Heart right ventricle (tissue), 16 donors: ENCODE measurements around the gene CROCC2. TPM values are rescaled to one million over a fixed set of nuclear protein-coding genes. Genes with fewer than 3 reads are reported as not detected.

Experiments used
- ATAC-seq, 8 donors: fragments of 200-7000 bp; cut with Tn5 transposase; one replicate each; pipeline ENCODE4 v1.9.1; 2020; ENCODE audit warnings: mild to moderate bottlenecking in 8 of 8, moderate library complexity in 8 of 8, moderate number of reproducible peaks in 1 of 8
- DNase-seq, 2 donors: peaks; one replicate each; pipeline ENCODE4 v3.0.0-alpha.2; 2020
- H3K27ac ChIP-seq, 10 donors: fragments of 200-600 bp; sonication (generic) in 2 of 10; one replicate each; pipeline versions ENCODE4 v1.5.0 to v1.8.0; 2020 to 2022; ENCODE audit warnings: mild to moderate bottlenecking in 3 of 10
- H3K27me3 ChIP-seq, 7 donors: fragments of 200-600 bp; one replicate each; pipeline ENCODE4 v1.8.0; 2021 to 2022; ENCODE audit warnings: mild to moderate bottlenecking in 2 of 7
- H3K36me3 ChIP-seq, 9 donors: fragments of 200-600 bp; sonication (generic) in 1 of 9; one replicate each; pipeline versions ENCODE4 v1.5.0 to v1.8.0; 2020 to 2022; ENCODE audit warnings: mild to moderate bottlenecking in 2 of 9
- H3K4me1 ChIP-seq, 9 donors: fragments of 200-600 bp; sonication (generic) in 1 of 9; one replicate each; pipeline versions ENCODE4 v1.5.0 to v1.8.0; 2020 to 2022; ENCODE audit warnings: mild to moderate bottlenecking in 4 of 9
- H3K4me3 ChIP-seq, 10 donors: fragments of 200-600 bp; sonication (generic) in 2 of 10; one replicate each; pipeline versions ENCODE4 v1.5.0 to v1.8.0; 2020 to 2022; ENCODE audit warnings: mild to moderate bottlenecking in 7 of 10, moderate library complexity in 2 of 10
- H3K9me3 ChIP-seq, 11 donors: fragments of 200-600 bp in 10 of 11; sonication (generic) in 2 of 11; one replicate each; pipeline versions ENCODE4 v1.5.0 to v1.8.0; 2013 to 2022; ENCODE audit warnings: mild to moderate bottlenecking in 2 of 11, control low read depth in 1 of 11, moderate library complexity in 1 of 11
- WGBS, 2 donors: extraction: QIAGEN DNeasy Blood & Tissue Kit; methylation state at CpG; one replicate each; pipeline ENCODE4 v1.1.7; 2013; ENCODE audit warnings: inconsistent platforms in 1 of 2; 5-methylcytosine and 5-hydroxymethylcytosine counted together
- intact Hi-C, 10 donors: fragments of 100-400 bp; cut with DNase I; formaldehyde crosslinking; loops; one replicate each; pipeline versions ENCODE4 v1.11.1 to v1.14.2; 2022
- polyA plus RNA-seq, 2 donors: library from polyadenylated mRNA; stranded (reverse); fragments of 200-250 nt; gene quantifications; one replicate each; pipeline ENCODE4 v1.2.3, GENCODE V29; 2013
- total RNA-seq, 10 donors: library from RNA; stranded (reverse); fragmentation: NEBNext Ultra II Directional in 3 of 10; extraction: Animal tissue kit (Norgen Biotek cat#: 25700) in 3 of 10; gene quantifications; one replicate each; pipeline versions ENCODE4 v1.2.1 to v1.2.4, GENCODE V29; 2021 to 2023
- TF ChIP-seq, protein P1 (sequence below), 9 donors: fragments of 200-600 bp; sonication (generic) in 2 of 9; IDR thresholded peaks; one replicate each; pipeline versions ENCODE4 v1.5.0 to v1.8.0; 2021 to 2022; ENCODE audit warnings: antibody characterized with exemption in 9 of 9, mild to moderate bottlenecking in 5 of 9, moderate library complexity in 1 of 9
- donor health status: Arrhythmogenic right ventricular cardiomyopathy.
- donor health status: ischemic (EF 13 %, LVEDD 7.1; RV severe dilation, severe dysfunction).
- donor health status: healthy with polysubstance abuse.
- donor health status: DM: no; HTN: yes; CAD: no.
- donor health status: DM: no; HTN: no; CAD: no.
- donor health status: ischemic (EF 25% LVEDD 6.9; RV normal size, moderate dysfunction).
- donor health status: ischemic (EF 25% LVEDD 5.7; RV mildly dilated, moderate dysfunction).
- donor health status: healthy.
- donor health status: DM: yes; HTN: yes; CAD: no.
- donor health status: Ischemic cardiomyopathy.
- donor health status: ischemic (EF 35%, LVEDD 5.7; RV mildly dilated, moderate dysfunction).
- donor health status: nonischemic (EF 11% LVEDD 7.7; RV severe dilation, severe dysfunction).
- donor health status: DM: yes; HTN: yes; CAD: no.
- donor health status: PGD.
- donor health status: ischemic (EF 29% LVEDD 5.4; RV normal size, mild dysfunction).
- donor health status: nonischemic (EF 23%, LVEDD 6.1; RV moderate dilation, normal function).

CROCC2 gene
- total and polyA plus RNA-seq, 12 donors, result 0.06 TPM; not detected in 11

DNA sequence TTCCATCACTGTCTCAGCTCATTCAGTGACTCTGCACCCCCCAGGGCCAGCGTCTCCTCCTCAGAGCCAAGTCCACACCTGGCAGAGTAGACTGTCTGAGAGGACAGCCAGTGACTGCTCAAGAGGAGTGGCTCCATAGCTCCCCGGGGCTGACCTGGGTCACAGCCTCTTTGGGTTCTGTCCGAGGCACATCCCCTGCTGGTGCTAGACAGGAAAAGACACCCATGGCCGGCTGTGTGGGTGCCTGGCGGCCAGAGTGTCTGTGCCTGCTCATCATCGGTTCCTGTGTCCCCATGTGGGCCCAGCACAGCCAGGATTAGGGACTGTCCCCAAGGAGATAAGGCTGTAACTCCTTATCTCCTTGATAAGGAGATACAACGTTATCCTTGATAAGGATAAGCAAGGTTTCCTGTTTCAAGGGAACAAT is 3.5 kb upstream of the CROCC2 start:
- Histone ChIP-seq H3K9me3 (peaks cover 0 to 15% (median 0%) of the 10 kb centered on the region in 11 donors), H3K4me3 (no peak overlapping the region), H3K27me3 (peaks cover 0 to 12% (median 0%) of the 10 kb centered on the region in 7 donors), H3K27ac (no peak overlapping the region), H3K36me3 (no peaks in the 10 kb centered on the region), H3K4me1 (peaks cover 6 to 41% (median 20%) of the 10 kb centered on the region in 9 donors)
- no peak for DNase-seq
- intact Hi-C loops, result no loop called here
- no peak for ATAC-seq
- TF ChIP-seq, protein P1, sequence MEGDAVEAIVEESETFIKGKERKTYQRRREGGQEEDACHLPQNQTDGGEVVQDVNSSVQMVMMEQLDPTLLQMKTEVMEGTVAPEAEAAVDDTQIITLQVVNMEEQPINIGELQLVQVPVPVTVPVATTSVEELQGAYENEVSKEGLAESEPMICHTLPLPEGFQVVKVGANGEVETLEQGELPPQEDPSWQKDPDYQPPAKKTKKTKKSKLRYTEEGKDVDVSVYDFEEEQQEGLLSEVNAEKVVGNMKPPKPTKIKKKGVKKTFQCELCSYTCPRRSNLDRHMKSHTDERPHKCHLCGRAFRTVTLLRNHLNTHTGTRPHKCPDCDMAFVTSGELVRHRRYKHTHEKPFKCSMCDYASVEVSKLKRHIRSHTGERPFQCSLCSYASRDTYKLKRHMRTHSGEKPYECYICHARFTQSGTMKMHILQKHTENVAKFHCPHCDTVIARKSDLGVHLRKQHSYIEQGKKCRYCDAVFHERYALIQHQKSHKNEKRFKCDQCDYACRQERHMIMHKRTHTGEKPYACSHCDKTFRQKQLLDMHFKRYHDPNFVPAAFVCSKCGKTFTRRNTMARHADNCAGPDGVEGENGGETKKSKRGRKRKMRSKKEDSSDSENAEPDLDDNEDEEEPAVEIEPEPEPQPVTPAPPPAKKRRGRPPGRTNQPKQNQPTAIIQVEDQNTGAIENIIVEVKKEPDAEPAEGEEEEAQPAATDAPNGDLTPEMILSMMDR (IDR thresholded peaks at IDR 0.05), result no peak
- WGBS, 2 donors, result 10 to 13% methylated on average over 7 of the region's 7 CpGs

DNA sequence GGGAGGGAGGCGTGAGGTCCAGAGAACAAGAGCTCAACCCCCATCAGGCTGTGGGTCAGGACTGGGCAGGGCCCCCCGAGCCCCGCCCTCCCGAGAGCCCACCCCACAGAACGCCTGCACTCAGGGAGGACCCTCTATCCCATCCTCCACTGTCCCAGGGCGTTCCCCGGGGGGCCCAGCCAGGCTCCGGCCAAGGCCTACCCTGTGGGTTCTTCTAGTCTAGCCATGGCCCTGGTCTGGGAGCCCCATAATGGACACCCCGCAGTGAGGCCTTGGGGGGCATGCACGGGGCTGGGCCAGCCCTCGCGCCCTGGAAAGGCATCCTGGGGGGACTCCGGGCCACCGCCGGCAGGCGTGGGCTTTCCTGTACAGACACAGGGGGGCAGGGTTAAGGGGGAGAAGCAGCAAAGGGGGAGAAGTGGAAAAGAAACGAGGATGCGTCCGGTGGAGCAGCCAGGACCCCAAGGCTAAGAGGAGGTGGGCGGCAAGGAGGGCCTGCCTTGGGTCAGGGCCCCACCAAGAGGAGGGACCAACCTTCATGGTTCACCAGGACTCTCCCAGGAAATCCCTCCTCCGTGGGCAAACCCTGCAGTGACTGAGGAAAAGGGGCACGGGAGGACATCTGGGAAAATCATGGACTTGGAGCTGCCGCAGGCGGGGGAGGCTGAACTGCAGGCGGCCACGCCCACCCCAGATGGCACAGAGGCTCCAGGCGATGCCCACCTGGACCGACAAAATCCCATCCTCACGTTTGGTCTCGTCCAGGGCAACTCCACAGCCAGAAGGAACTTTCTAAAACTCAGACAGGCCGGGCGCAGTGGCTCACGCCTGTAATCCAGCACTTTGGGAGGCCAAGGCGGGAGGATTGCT is 2.7 kb upstream of the CROCC2 start:
- Histone ChIP-seq H3K4me3 (no peak overlapping the region), H3K36me3 (no peaks in the 10 kb centered on the region), H3K27me3 (peaks cover 0 to 12% (median 0%) of the 10 kb centered on the region in 7 donors), H3K4me1 (peaks cover 0 to 33% (median 12%) of the 10 kb centered on the region in 9 donors), H3K27ac (no peak overlapping the region), H3K9me3 (peaks cover 0 to 15% (median 0%) of the 10 kb centered on the region in 11 donors)
- intact Hi-C loops, result no loop called here
- DNase-seq (peak in 1 of 2 donors; percentile 8), ATAC-seq (no peak)
- TF ChIP-seq, protein P1 (IDR thresholded peaks at IDR 0.05), result no peak
- 86% methylated on average over 32 to 34 of the region's 34 CpGs for WGBS, 2 donors

DNA sequence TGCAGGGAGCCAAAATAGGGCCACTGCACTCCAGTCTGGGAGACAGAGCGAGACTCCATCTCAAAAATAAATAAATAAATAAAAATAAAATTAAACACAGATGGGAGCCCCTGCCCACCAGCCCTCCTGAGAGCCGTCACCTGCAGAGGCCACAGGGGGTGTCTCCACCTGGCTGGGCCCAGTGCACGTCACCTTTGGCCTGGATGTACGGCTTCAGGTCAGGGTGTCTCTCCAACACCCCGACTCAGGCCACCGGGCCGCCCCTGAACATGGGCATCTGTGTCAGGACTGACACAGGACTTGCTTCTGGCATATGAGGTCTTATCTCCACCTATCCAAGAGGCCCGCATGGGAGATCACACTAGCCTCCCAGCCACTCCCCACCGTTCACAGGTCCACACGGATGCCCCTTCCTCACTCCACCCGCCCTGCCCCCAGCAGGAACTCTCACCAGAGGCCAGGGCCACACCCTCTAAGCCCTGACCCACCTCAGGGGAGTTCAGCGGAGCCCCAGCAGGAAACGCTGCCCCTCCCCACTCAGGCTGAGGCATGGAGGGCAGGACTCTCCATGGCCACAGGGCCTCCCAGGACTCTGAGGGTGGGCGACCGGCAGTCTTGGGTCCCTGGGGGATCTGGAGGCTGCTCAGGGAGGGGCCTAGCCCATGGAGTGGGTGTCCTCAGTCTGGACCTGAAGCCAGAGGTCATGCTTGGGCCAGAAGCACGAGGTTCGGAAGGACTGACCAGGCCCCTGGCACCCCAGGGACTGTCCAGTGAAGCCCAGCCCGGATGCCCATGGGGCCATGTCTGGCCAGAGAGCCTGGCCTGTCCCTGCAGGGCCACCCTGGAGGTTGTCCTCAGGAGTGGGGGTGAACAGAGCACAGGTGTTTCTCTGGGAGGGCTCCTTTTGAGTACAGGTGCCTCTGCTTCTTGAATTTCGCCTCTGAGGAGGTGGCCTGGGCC is 1.6 kb upstream of the CROCC2 start:
- 79 to 83% methylated on average over 19 of the region's 19 CpGs for WGBS, 2 donors
- Histone ChIP-seq H3K4me3 (no peak overlapping the region), H3K9me3 (peaks cover 0 to 15% (median 0%) of the 10 kb centered on the region in 11 donors), H3K4me1 (peaks cover 0 to 22% (median 1%) of the 10 kb centered on the region in 9 donors), H3K36me3 (no peaks in the 10 kb centered on the region), H3K27me3 (peaks cover 0 to 15% (median 0%) of the 10 kb centered on the region in 7 donors), H3K27ac (no peak overlapping the region)
- TF ChIP-seq, protein P1 (IDR thresholded peaks at IDR 0.05), result no peak
- peak in 1 of 2 donors; percentile 9 for DNase-seq
- intact Hi-C loops, result no loop called here
- peak in 3 of 8 donors; percentile 10 to 41 (median 27) for ATAC-seq
